ENCODE data around the gene EPB41L2.

EPB41L2 gene

DNA sequence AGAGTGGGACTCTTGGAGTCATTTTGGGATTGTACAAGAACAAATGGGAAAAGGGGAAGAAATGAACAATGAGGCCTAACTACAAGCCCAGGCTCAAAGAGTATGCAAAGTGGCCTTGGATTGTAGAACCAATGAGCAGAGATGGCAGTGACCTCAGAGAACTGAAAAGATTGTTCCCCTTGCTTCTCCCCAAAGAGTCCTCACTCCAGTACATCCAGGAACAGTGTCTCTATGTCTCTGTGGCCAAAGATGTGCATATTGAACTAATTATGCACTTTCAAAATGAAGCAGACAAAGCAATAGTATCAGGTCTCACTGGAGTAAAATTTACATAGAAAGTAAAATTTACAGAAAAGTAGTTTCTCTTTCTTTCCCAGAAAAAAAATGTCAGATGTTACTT is 154.9 kb downstream of the EPB41L2 start:
- H3K36me3 ChIP-seq (ENCODE audit: control insufficient read depth, insufficient read depth, low read length) = no peaks in the 10 kb centered on the region
- no peaks in the 10 kb centered on the region for H3K9me3 ChIP-seq (ENCODE audit: control insufficient read depth, low read length)
- no peaks in the 10 kb centered on the region for H3K4me1 ChIP-seq (ENCODE audit: control insufficient read depth, insufficient read depth, low read length, poor library complexity, severe bottlenecking)
- H3K27ac ChIP-seq (ENCODE audit: insufficient read depth, low read length, poor library complexity, severe bottlenecking) = no peak overlapping the region
- H3K4me3 ChIP-seq (ENCODE audit: insufficient read depth, low read depth, low read length, poor library complexity, severe bottlenecking) = no peak overlapping the region
- no peaks in the 10 kb centered on the region for H3K27me3 ChIP-seq (replicated peaks; ENCODE audit: control insufficient read depth, insufficient read depth, low read length, poor library complexity, severe bottlenecking)
- DNase-seq = no peak

DNA sequence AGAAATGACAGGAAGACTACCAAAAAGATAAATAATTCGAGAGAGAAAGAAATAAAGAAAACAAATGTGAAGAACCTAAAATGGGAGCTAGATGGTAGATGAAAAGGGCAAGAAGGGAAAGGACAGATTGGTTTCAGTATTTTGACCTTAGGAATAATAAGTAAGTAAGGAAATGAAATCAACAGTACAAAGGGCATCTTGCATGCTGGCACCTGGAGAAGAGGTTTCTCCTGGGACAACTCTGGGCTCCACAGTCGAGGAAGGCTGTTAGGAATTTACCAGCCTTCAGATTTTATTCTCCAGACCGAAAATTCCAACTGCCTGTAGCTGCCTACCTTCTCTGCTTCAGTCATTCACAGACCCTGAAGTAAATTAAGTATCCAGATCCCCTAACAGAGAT is 155.4 kb downstream of the EPB41L2 start:
- no peak overlapping the region for H3K27ac ChIP-seq (ENCODE audit: insufficient read depth, low read length, poor library complexity, severe bottlenecking)

DNA sequence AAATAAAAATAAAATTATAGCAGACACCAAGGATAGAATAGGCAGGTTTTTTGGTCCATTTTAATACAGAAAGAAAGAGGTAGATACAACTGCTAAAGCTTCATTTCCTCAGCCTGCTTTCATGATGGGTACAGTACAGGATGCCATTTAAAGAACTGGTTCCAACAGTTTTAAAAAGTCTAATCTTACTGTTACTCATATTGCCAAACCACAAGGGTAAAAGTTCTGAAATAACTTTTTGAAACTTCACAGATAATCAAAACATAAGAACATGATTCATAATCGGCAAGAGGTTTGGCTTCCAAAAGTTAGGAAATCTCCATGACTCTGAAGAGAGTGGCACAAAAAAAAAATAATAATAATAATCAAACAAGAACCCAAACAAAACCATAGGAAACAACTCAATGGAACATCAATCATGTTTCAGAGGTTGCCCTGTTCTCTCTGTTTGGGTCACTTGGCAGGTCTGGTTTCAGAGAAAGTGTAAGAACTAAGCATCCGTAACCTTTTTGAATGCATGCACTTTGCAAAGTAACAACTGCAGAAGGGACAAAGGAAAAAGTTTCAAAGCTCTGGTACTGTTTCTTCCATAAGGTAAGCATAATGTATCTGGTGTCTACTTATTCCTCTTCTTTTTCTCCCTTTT is 156.2 kb downstream of the EPB41L2 start:
- Histone ChIP-seq H3K9me3 (ENCODE audit: control insufficient read depth, low read length) (no peaks in the 10 kb centered on the region), H3K27ac (ENCODE audit: insufficient read depth, low read length, poor library complexity, severe bottlenecking) (no peak overlapping the region), H3K4me3 (ENCODE audit: insufficient read depth, low read depth, low read length, poor library complexity, severe bottlenecking) (no peak overlapping the region), H3K4me1 (ENCODE audit: control insufficient read depth, insufficient read depth, low read length, poor library complexity, severe bottlenecking) (no peaks in the 10 kb centered on the region), H3K27me3 (replicated peaks; ENCODE audit: control insufficient read depth, insufficient read depth, low read length, poor library complexity, severe bottlenecking) (no peaks in the 10 kb centered on the region), H3K36me3 (ENCODE audit: control insufficient read depth, insufficient read depth, low read length) (no peaks in the 10 kb centered on the region)
- no peak for DNase-seq

More for the DNA sequence above, 155.4 kb downstream of the EPB41L2 start:
- Histone ChIP-seq H3K36me3 (ENCODE audit: control insufficient read depth, insufficient read depth, low read length) (no peaks in the 10 kb centered on the region), H3K27me3 (replicated peaks; ENCODE audit: control insufficient read depth, insufficient read depth, low read length, poor library complexity, severe bottlenecking) (no peaks in the 10 kb centered on the region), H3K4me3 (ENCODE audit: insufficient read depth, low read depth, low read length, poor library complexity, severe bottlenecking) (no peak overlapping the region), H3K9me3 (ENCODE audit: control insufficient read depth, low read length) (no peaks in the 10 kb centered on the region), H3K4me1 (ENCODE audit: control insufficient read depth, insufficient read depth, low read length, poor library complexity, severe bottlenecking) (no peaks in the 10 kb centered on the region)
- no peak for DNase-seq

DNA sequence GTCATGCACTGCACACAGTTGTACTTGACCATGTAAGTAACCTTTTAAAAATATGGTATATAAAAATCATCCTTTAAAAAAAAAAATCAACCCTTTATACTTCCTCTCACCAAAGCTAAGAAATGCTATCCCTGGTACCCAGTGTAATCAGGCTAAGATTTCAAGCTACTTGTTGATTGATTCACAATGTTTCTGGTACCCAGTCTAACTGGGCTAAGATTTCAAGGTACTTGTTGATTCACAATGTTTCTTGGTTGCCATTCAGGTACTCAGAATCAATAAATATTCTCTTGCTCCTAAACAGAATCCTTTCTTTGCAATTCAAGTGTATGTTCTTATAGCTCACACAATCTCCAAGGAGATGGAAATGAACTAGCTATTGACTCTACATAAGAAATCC is 159.4 kb downstream of the EPB41L2 start:
- Histone ChIP-seq H3K27ac (ENCODE audit: insufficient read depth, low read length, poor library complexity, severe bottlenecking) (no peak overlapping the region), H3K4me1 (ENCODE audit: control insufficient read depth, insufficient read depth, low read length, poor library complexity, severe bottlenecking) (no peaks in the 10 kb centered on the region), H3K9me3 (ENCODE audit: control insufficient read depth, low read length) (no peaks in the 10 kb centered on the region), H3K36me3 (ENCODE audit: control insufficient read depth, insufficient read depth, low read length) (no peaks in the 10 kb centered on the region), H3K27me3 (replicated peaks; ENCODE audit: control insufficient read depth, insufficient read depth, low read length, poor library complexity, severe bottlenecking) (no peaks in the 10 kb centered on the region), H3K4me3 (ENCODE audit: insufficient read depth, low read depth, low read length, poor library complexity, severe bottlenecking) (no peak overlapping the region)
- DNase-seq = no peak

DNA sequence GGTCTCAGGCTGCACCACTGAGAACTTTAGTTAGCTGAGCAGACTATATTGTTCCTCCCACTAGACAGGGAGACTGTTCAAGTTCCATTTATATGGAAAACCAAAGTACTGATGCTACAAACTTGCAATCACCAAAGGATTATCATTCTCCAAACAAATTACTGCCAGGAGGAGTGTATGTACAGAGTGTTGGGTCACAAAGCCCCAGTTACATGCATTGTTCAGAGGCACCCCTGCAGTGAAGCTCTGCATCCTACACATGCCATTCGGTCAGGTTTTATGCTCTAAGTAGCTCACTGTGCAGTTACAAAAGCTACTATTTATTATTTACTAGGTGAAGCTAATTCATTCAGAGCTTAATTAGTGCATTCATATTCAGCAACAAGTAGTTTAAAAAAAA is 160.0 kb downstream of the EPB41L2 start:
- no peaks in the 10 kb centered on the region for H3K4me1 ChIP-seq (ENCODE audit: control insufficient read depth, insufficient read depth, low read length, poor library complexity, severe bottlenecking)

DNA sequence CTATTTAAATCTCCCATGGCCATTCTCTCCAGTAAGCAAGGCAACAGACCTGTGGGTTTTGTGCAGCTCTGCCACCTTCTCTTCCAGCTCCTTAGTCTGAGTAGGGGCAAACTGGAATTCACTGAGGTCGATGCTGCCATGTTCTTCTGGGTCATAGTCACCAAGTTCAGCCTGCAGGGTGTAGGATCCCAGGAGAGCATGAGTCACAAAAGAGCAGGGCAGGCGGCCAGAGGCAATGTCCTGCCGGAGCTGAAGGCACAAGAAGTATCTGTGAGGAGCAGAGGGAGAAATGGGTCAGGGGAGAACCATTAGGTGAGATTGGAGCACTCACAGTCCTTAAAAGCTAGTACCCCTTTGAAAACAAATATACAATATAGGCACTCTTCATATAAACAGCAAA is 162.1 kb downstream of the EPB41L2 start:
- H3K9me3 ChIP-seq (ENCODE audit: control insufficient read depth, low read length) = no peaks in the 10 kb centered on the region
- H3K4me3 ChIP-seq (ENCODE audit: insufficient read depth, low read depth, low read length, poor library complexity, severe bottlenecking) = no peak overlapping the region
- H3K27ac ChIP-seq (ENCODE audit: insufficient read depth, low read length, poor library complexity, severe bottlenecking) = no peak overlapping the region
- no peaks in the 10 kb centered on the region for H3K36me3 ChIP-seq (ENCODE audit: control insufficient read depth, insufficient read depth, low read length)
- no peak for DNase-seq
- H3K27me3 ChIP-seq (replicated peaks; ENCODE audit: control insufficient read depth, insufficient read depth, low read length, poor library complexity, severe bottlenecking) = no peaks in the 10 kb centered on the region
- H3K4me1 ChIP-seq (ENCODE audit: control insufficient read depth, insufficient read depth, low read length, poor library complexity, severe bottlenecking) = no peaks in the 10 kb centered on the region

More for the DNA sequence above, 160.0 kb downstream of the EPB41L2 start:
- no peaks in the 10 kb centered on the region for H3K9me3 ChIP-seq (ENCODE audit: control insufficient read depth, low read length)
- H3K36me3 ChIP-seq (ENCODE audit: control insufficient read depth, insufficient read depth, low read length) = no peaks in the 10 kb centered on the region
- H3K27ac ChIP-seq (ENCODE audit: insufficient read depth, low read length, poor library complexity, severe bottlenecking) = no peak overlapping the region
- no peak overlapping the region for H3K4me3 ChIP-seq (ENCODE audit: insufficient read depth, low read depth, low read length, poor library complexity, severe bottlenecking)
- no peaks in the 10 kb centered on the region for H3K27me3 ChIP-seq (replicated peaks; ENCODE audit: control insufficient read depth, insufficient read depth, low read length, poor library complexity, severe bottlenecking)
- no peak for DNase-seq

DNA sequence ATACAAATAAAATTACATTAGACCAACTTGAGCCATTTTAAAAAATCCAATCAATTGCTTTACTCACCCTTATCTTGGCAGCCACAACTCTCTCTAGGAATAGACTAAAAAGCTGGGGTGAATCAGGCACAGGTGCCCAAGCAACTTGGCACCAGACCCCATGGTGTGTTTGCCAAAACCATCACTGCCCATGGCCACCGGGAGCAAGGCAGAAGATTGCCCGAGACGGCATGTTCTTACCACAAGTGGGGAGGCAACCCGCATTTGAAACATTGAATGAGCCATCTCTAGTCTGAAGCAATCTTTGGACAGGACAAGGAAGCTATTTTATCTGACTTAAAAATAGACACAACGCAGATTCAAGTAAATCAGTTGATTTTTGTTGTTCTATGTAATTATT is 166.8 kb downstream of the EPB41L2 start:
- Histone ChIP-seq H3K36me3 (ENCODE audit: control insufficient read depth, insufficient read depth, low read length) (no peaks in the 10 kb centered on the region), H3K4me1 (ENCODE audit: control insufficient read depth, insufficient read depth, low read length, poor library complexity, severe bottlenecking) (no peaks in the 10 kb centered on the region), H3K27me3 (replicated peaks; ENCODE audit: control insufficient read depth, insufficient read depth, low read length, poor library complexity, severe bottlenecking) (no peaks in the 10 kb centered on the region), H3K27ac (ENCODE audit: insufficient read depth, low read length, poor library complexity, severe bottlenecking) (no peak overlapping the region), H3K9me3 (ENCODE audit: control insufficient read depth, low read length) (no peaks in the 10 kb centered on the region), H3K4me3 (ENCODE audit: insufficient read depth, low read depth, low read length, poor library complexity, severe bottlenecking) (no peak overlapping the region)
- DNase-seq = no peak

DNA sequence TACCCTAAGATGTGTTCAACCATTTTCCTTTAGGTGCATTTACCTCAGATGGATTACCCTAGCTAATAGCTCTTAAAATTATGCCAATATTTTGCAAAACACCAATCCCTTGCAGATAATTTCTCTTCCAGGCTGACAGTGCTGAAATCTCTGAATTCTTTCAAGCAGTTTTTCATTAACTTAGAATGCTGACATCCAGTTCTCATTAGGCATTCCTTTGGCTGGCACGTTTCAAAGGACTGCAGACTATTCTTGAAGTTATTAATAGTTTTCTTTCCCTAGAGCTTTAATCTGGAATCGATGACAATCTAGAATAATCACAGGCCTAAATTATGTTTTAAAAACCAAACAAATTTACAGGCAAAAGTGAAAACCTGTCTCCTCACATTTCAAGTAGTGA is 167.5 kb downstream of the EPB41L2 start:
- no peak overlapping the region for H3K27ac ChIP-seq (ENCODE audit: insufficient read depth, low read length, poor library complexity, severe bottlenecking)
- H3K4me3 ChIP-seq (ENCODE audit: insufficient read depth, low read depth, low read length, poor library complexity, severe bottlenecking) = no peak overlapping the region
- no peaks in the 10 kb centered on the region for H3K9me3 ChIP-seq (ENCODE audit: control insufficient read depth, low read length)
- no peak for DNase-seq
- no peaks in the 10 kb centered on the region for H3K27me3 ChIP-seq (replicated peaks; ENCODE audit: control insufficient read depth, insufficient read depth, low read length, poor library complexity, severe bottlenecking)
- no peaks in the 10 kb centered on the region for H3K36me3 ChIP-seq (ENCODE audit: control insufficient read depth, insufficient read depth, low read length)
- no peaks in the 10 kb centered on the region for H3K4me1 ChIP-seq (ENCODE audit: control insufficient read depth, insufficient read depth, low read length, poor library complexity, severe bottlenecking)

DNA sequence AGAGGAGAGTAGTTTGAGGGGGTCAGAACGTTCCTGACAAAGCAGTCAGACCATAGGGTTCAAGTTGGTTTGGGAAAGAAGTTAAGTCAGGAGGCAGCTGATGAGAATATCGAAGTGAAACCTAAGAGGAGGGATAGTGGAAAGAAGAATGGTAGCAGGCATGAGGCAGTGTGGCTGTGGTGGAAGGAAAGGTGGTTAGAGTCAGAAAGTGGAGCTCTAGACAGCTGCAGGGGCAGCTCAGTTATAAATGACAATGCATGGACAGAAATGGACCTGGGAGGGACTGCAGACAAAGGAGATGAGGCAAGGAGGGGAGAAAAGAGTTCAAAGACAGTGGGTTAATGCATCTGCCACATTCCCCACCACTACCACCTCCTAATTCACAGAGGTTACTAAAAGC is 169.3 kb downstream of the EPB41L2 start:
- H3K27ac ChIP-seq (ENCODE audit: insufficient read depth, low read length, poor library complexity, severe bottlenecking) = no peak overlapping the region
- H3K9me3 ChIP-seq (ENCODE audit: control insufficient read depth, low read length) = no peaks in the 10 kb centered on the region
- no peaks in the 10 kb centered on the region for H3K36me3 ChIP-seq (ENCODE audit: control insufficient read depth, insufficient read depth, low read length)
- H3K4me1 ChIP-seq (ENCODE audit: control insufficient read depth, insufficient read depth, low read length, poor library complexity, severe bottlenecking) = no peaks in the 10 kb centered on the region
- no peak for DNase-seq
- no peaks in the 10 kb centered on the region for H3K27me3 ChIP-seq (replicated peaks; ENCODE audit: control insufficient read depth, insufficient read depth, low read length, poor library complexity, severe bottlenecking)
- no peak overlapping the region for H3K4me3 ChIP-seq (ENCODE audit: insufficient read depth, low read depth, low read length, poor library complexity, severe bottlenecking)

DNA sequence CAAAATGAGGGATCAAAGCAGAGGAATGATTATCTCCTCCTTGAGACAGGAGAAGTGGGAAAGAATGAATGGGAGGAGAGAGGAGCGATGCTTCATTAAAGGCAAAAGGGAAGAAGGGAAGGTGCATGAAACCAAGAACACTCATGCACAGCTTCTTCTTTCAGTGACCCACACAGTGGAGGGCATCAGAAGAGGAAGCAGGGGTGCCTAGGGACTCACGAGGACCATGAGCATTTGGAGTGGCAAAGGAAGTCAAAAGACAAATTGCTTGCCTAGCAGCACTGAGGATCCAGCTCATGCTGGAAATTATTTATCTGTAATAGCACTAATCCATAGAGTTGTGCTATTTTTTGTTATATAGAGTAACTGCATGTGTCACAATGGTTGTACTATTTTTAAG is 169.8 kb downstream of the EPB41L2 start:
- H3K27me3 ChIP-seq (replicated peaks; ENCODE audit: control insufficient read depth, insufficient read depth, low read length, poor library complexity, severe bottlenecking) = no peaks in the 10 kb centered on the region
- H3K4me1 ChIP-seq (ENCODE audit: control insufficient read depth, insufficient read depth, low read length, poor library complexity, severe bottlenecking) = no peaks in the 10 kb centered on the region
- no peak for DNase-seq
- no peaks in the 10 kb centered on the region for H3K36me3 ChIP-seq (ENCODE audit: control insufficient read depth, insufficient read depth, low read length)
- H3K4me3 ChIP-seq (ENCODE audit: insufficient read depth, low read depth, low read length, poor library complexity, severe bottlenecking) = no peak overlapping the region
- H3K27ac ChIP-seq (ENCODE audit: insufficient read depth, low read length, poor library complexity, severe bottlenecking) = no peak overlapping the region
- no peaks in the 10 kb centered on the region for H3K9me3 ChIP-seq (ENCODE audit: control insufficient read depth, low read length)

Data from effector memory CD4-positive, alpha-beta T cell (primary cell).